HFFc6 (cell line): Measurements from ENCODE around the gene CDKN2AIPNL. TPM values are rescaled to one million over a fixed set of nuclear protein-coding genes. Genes with fewer than 3 reads are reported as not detected.

Experiments
- DNase-seq: peaks from one replicate; pipeline ENCODE4 v3.0.0-alpha.2; 2018
- H3K27ac Mint-ChIP-seq: 2 replicates; pipeline ENCODE4 v1.8.0; 2020; ENCODE audit warnings: mild to moderate bottlenecking, mixed read lengths
- H3K27me3 Mint-ChIP-seq: 2 replicates; pipeline ENCODE4 v1.8.0; 2021; ENCODE audit warnings: mild to moderate bottlenecking, moderate library complexity, mixed read lengths; ENCODE audit not compliant: insufficient read depth
- H3K36me3 Mint-ChIP-seq: 2 replicates; pipeline ENCODE4 v1.8.0; 2021; ENCODE audit warnings: low read depth, mixed read lengths
- H3K4me1 Mint-ChIP-seq: 2 replicates; pipeline ENCODE4 v1.8.0; 2020; ENCODE audit warnings: low read depth, mixed read lengths
- H3K4me3 Mint-ChIP-seq: 2 replicates; pipeline ENCODE4 v1.8.0; 2020; ENCODE audit warnings: mild to moderate bottlenecking, moderate library complexity, mixed read lengths
- H3K9me3 Mint-ChIP-seq: 2 replicates; pipeline ENCODE4 v1.8.0; 2020; ENCODE audit warnings: mild to moderate bottlenecking, mixed read lengths
- total RNA-seq, 6 experiments: library from RNA; stranded (reverse); fragmentation: NEBNext Ultra II Directional; extraction: Animal tissue kit (Norgen Biotek cat#: 25700); gene quantifications; 2 replicates in 1 of 6; 3 replicates in 5 of 6; pipeline ENCODE4 v1.2.3, GENCODE V29; 2021
- TF ChIP-seq, protein P1 (sequence below): fragments of 200-600 bp; sonication (generic); IDR thresholded peaks from 2 replicates; pipeline ENCODE4 v1.5.0; 2021; ENCODE audit warnings: antibody characterized with exemption, mild to moderate bottlenecking

The CDKN2AIPNL gene
- total RNA-seq, 6 experiments from 2014 or later: 23.3 to 30.2 (median 28.4) TPM

DNA sequence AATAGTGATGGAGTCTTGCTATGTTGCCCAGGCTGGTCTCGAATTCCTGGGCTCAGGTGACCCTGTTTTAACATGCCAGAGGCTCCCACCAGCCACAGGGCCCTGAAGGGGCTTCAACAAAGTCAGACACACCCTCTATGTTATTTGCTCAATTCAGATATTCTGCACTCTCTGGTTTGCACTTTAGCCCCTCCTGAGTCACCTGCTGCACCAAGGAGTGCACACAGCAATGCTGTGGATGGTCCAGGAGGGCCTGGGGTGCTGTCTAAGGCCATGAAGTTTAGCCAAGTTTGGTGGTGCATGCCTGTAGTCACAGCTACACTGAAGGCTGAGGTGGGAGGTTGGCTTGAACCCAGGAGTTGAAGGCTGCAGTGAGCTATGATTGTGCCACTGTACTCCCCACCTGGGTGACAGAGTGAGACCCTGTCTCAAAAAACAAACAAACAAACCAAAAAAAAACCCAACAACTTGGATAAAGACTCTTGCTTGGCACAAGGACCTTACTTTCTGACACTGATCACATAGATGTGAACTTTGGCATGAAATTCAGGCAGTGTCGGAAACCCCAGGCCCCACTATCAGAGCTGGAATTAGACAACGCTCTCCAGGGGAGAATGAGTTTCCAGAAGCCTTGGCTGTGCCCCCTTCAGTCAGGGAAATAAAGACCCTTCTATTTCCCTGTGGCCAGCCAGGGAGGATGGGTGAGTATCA is 39.7 kb upstream of the CDKN2AIPNL start:
- Mint-ChIP-seq H3K36me3 (no peaks in the 10 kb centered on the region), H3K9me3 (no peaks in the 10 kb centered on the region), H3K4me1 (peaks cover 26% of the 10 kb centered on the region), H3K27ac (no peak overlapping the region), H3K4me3 (no peak overlapping the region), H3K27me3 (peaks cover 9% of the 10 kb centered on the region)
- DNase-seq: no peak
- TF ChIP-seq, protein P1, sequence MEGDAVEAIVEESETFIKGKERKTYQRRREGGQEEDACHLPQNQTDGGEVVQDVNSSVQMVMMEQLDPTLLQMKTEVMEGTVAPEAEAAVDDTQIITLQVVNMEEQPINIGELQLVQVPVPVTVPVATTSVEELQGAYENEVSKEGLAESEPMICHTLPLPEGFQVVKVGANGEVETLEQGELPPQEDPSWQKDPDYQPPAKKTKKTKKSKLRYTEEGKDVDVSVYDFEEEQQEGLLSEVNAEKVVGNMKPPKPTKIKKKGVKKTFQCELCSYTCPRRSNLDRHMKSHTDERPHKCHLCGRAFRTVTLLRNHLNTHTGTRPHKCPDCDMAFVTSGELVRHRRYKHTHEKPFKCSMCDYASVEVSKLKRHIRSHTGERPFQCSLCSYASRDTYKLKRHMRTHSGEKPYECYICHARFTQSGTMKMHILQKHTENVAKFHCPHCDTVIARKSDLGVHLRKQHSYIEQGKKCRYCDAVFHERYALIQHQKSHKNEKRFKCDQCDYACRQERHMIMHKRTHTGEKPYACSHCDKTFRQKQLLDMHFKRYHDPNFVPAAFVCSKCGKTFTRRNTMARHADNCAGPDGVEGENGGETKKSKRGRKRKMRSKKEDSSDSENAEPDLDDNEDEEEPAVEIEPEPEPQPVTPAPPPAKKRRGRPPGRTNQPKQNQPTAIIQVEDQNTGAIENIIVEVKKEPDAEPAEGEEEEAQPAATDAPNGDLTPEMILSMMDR: no peak

DNA sequence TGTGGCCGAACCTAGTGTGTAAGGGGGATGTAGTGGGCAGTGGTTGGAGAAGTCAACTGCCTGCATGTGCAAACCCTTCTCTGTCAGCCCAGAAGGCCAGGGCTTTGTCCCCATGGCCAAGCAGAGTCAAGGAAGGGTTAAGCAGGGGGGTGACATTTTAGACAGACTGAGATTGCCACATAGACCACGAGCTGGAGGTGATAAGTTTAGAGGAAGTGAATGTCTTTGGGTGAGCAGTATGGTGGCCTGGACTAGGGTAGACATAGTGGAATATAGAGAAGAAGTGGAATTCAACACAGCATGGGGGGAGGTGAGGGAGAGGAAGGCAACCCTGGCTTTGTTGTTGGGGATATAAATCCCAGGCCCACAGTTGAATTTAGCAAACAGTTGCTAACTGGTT is 38.7 kb upstream of the CDKN2AIPNL start:
- DNase-seq: no peak
- Mint-ChIP-seq H3K36me3 (no peaks in the 10 kb centered on the region), H3K9me3 (no peaks in the 10 kb centered on the region), H3K27me3 (peaks cover 5% of the 10 kb centered on the region), H3K4me3 (no peak overlapping the region), H3K4me1 (peaks cover 26% of the 10 kb centered on the region), H3K27ac (no peak overlapping the region)
- TF ChIP-seq, protein P1: no peak

DNA sequence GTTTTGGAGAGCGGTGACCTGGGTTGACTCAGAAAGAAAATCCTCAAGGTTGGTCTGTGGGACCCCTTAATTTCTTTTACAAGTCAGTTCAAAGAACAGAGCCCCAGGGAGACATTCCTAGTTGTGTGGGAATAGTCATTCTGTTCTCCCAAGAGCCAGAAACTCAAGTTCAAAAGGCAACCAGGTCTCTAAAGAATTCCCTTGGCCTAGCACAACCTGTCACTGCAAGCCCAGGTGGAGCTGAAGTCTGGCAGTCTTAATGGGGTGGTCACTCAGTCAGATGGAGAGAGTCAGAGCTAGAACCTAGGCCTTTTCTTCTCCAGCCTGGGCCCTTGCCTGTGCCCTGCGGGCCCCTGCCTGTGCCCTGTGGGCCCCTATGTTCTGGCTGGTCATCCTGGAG is 37.5 kb upstream of the CDKN2AIPNL start:
- Mint-ChIP-seq H3K27ac (no peak overlapping the region), H3K36me3 (no peaks in the 10 kb centered on the region), H3K4me3 (no peak overlapping the region), H3K9me3 (no peaks in the 10 kb centered on the region), H3K27me3 (peaks cover 3% of the 10 kb centered on the region; the same call in 1 of the 2 replicates), H3K4me1 (peaks cover 26% of the 10 kb centered on the region)
- TF ChIP-seq, protein P1: no peak
- DNase-seq: no peak

DNA sequence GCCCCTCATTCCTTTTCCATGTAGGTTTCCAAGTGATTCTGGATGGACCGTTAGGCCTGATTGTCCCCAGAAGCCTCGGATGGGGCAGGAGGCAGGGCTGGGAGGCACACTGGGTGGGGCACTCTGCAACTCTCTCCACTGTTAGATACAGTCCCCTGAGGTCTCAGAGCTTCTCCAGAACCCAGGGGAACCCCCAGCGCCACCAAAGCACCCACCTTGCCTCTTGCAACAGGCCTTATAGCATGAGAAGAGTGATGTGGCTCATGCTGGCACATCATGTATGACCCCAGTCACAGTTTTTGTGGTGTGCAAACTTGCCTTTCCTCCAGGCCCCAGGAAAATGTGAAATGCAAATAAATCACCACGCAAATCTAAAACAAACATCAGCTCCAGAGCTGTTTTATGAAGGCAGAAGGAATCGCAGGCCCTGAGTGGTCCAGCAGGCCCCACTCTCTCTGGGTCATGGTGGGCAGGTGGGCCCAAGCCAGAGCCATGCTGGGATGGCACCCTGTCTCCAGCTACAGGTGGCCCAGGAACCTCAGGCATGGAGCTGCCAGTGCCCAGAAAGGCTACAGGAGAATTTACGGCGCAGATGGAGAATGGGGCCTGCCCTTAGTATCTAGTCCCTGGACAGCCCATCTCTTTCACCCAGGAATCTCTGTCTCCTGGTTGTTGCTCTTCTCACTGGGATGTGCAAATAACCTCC is 36.3 kb upstream of the CDKN2AIPNL start:
- DNase-seq: no peak
- TF ChIP-seq, protein P1: no peak
- H3K27ac Mint-ChIP-seq: no peak overlapping the region
- no peaks in the 10 kb centered on the region for H3K36me3 Mint-ChIP-seq
- peaks cover 2% of the 10 kb centered on the region; the same call in 1 of the 2 replicates for H3K27me3 Mint-ChIP-seq
- peaks cover 22% of the 10 kb centered on the region for H3K4me1 Mint-ChIP-seq
- no peak overlapping the region for H3K4me3 Mint-ChIP-seq
- no peaks in the 10 kb centered on the region for H3K9me3 Mint-ChIP-seq

DNA sequence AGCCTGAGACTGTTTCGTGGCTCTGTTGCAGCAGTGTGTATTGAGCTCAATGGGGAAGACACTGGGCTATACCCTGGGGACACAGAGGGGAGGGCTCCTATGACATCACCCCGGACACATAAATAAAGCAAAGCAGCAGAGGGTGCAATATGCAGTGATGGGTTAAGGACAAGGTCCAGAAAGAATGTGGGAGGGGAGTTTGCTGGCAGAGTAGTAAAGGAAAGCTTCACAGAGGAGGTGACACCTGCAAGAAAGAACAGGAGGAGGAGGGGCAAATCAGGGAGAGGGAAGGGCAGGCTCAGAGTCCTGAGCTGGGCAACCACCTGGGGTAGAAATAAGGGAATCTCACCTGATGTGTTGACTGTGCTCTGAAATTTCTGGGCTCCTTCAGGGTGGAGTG is 35.3 kb upstream of the CDKN2AIPNL start:
- no peak for DNase-seq
- no peaks in the 10 kb centered on the region for H3K36me3 Mint-ChIP-seq
- TF ChIP-seq, protein P1: no peak
- H3K27me3 Mint-ChIP-seq: peaks cover 2% of the 10 kb centered on the region; the same call in 1 of the 2 replicates
- H3K4me3 Mint-ChIP-seq: no peak overlapping the region
- H3K27ac Mint-ChIP-seq: no peak overlapping the region
- H3K4me1 Mint-ChIP-seq: peaks cover 19% of the 10 kb centered on the region
- no peaks in the 10 kb centered on the region for H3K9me3 Mint-ChIP-seq
